ENCODE data around the gene QSER1.

DNA sequence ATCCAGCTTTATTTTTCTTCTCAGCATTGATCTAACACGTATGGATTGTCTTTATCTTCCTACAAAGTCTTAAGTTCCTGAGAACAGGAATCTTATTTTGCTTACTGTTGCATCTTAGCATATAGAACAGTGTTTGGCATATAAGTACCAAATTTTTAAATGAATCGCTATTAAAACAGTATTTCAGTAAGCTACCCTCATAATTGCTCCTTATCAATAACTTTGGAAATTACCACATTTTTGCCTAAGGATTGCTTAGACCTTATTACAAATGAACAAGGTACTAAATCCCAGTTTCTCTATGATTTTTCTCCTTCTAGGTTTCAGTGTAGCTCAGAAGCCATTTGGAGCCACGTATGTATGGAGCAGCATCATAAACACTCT, 132.7 kb downstream of the QSER1 start:
- no peak for TF ChIP-seq GATA2 (IDR thresholded peaks at IDR 0.05; ENCODE audit: low read depth, low read length)
- TF ChIP-seq GATA3 (IDR thresholded peaks at IDR 0.05; ENCODE audit: low read depth, low read length) = no peak
